GM19372 (cell line): ENCODE results near the gene OCEL1.

Source experiments
- ATAC-seq: cut with Tn5 transposase; IDR thresholded peaks from one replicate; pipeline ENCODE4 v1.9.1; 2021; ENCODE audit warnings: mild to moderate bottlenecking, low read depth, moderate library complexity; ENCODE audit not compliant: unreplicated experiment

OCEL1 gene

GRCh38 chr19:17237747-17238706 is 12.0 kb downstream of the OCEL1 start:
- no peak for ATAC-seq

- ATAC-seq: no peak
Measured at GRCh38 chr19:17240062-17240752, 14.2 kb downstream of the OCEL1 start.

- ATAC-seq: no peak
Measured at GRCh38 chr19:17240826-17241399, 14.9 kb downstream of the OCEL1 start.

- no peak for ATAC-seq
Measured at GRCh38 chr19:17242431-17243208, 16.6 kb downstream of the OCEL1 start.

GRCh38 chr19:17243211-17243829 is 17.3 kb downstream of the OCEL1 start:
- no peak for ATAC-seq

- ATAC-seq: no peak
Measured at GRCh38 chr19:17243830-17244617, 18.0 kb downstream of the OCEL1 start.

- ATAC-seq: no peak
Measured at GRCh38 chr19:17244618-17245534, 18.9 kb downstream of the OCEL1 start.

- ATAC-seq: peak; percentile 6
Measured at GRCh38 chr19:17245535-17245984, 19.5 kb downstream of the OCEL1 start, which contains the start of gene NR2F6. NR2F6 (minus strand) TSS chr19:17245919; CDS start chr19:17245220, 699 bp downstream.

- no peak for ATAC-seq
Measured at GRCh38 chr19:17246681-17247425, 20.8 kb downstream of the OCEL1 start.

GRCh38 chr19:17248011-17248776 is 22.2 kb downstream of the OCEL1 start:
- no peak for ATAC-seq

GRCh38 chr19:17249887-17250548 is 24.0 kb downstream of the OCEL1 start:
- no peak for ATAC-seq

GRCh38 chr19:17254636-17255035 is 28.6 kb downstream of the OCEL1 start:
- ATAC-seq: no peak

GRCh38 chr19:17255150-17255621 is 29.2 kb downstream of the OCEL1 start:
- ATAC-seq: no peak

GRCh38 chr19:17256130-17256529 is 30.1 kb downstream of the OCEL1 start:
- no peak for ATAC-seq

GRCh38 chr19:17259118-17259780 is 33.2 kb downstream of the OCEL1 start:
- ATAC-seq: no peak
